H9 (cell line): ENCODE results near the gene PTPRN2. TPM values are rescaled to one million over a fixed set of nuclear protein-coding genes. Genes with fewer than 3 reads are reported as not detected.

ENCODE experiments used
- DNase-seq: peaks from one replicate; pipeline ENCODE4 v3.0.0-alpha.2; 2017
- H2AFZ ChIP-seq: one replicate; pipeline ENCODE4 v1.6.1; 2013; ENCODE audit warnings: mild to moderate bottlenecking, low read length, control low read depth, moderate library complexity
- H2AK5ac ChIP-seq: 2 replicates; pipeline ENCODE4 v1.6.1; 2013; ENCODE audit warnings: low read length, control low read depth, mixed read lengths; ENCODE audit not compliant: insufficient read length
- H2BK120ac ChIP-seq: one replicate; pipeline ENCODE4 v1.6.1; 2013; ENCODE audit warnings: low read depth, mild to moderate bottlenecking, low read length, control low read depth, inconsistent platforms; ENCODE audit not compliant: poor library complexity, severe bottlenecking
- H2BK12ac ChIP-seq: 2 replicates; pipeline ENCODE4 v1.6.1; 2013; ENCODE audit warnings: low read length, control low read depth, mixed read lengths, low read depth; ENCODE audit not compliant: insufficient read length
- H2BK15ac ChIP-seq: 2 replicates; pipeline ENCODE4 v1.6.1; 2013; ENCODE audit warnings: low read depth, low read length, control low read depth
- H2BK20ac ChIP-seq: one replicate; pipeline ENCODE4 v1.6.1; 2013; ENCODE audit warnings: low read depth, mild to moderate bottlenecking, low read length, control low read depth, inconsistent platforms; ENCODE audit not compliant: poor library complexity, severe bottlenecking
- H2BK5ac ChIP-seq: 2 replicates; pipeline ENCODE4 v1.6.1; 2013; ENCODE audit warnings: low read length, control low read depth, mixed read lengths; ENCODE audit not compliant: insufficient read length
- H3K14ac ChIP-seq: 2 replicates; pipeline ENCODE4 v1.6.1; 2013; ENCODE audit warnings: low read length, control low read depth; ENCODE audit not compliant: insufficient read depth
- H3K18ac ChIP-seq: 2 replicates; pipeline ENCODE4 v1.6.1; 2013; ENCODE audit warnings: low read depth, mild to moderate bottlenecking, mixed read lengths, low read length, control low read depth; ENCODE audit not compliant: insufficient read length
- H3K23ac ChIP-seq: 2 replicates; pipeline ENCODE4 v1.6.1; 2013; ENCODE audit warnings: low read length, control low read depth, mixed read lengths, low read depth; ENCODE audit not compliant: insufficient read length
- H3K23me2 ChIP-seq: 2 replicates; pipeline ENCODE4 v1.6.1; 2013; ENCODE audit warnings: low read depth, mild to moderate bottlenecking, mixed read lengths, low read length, control low read depth; ENCODE audit not compliant: insufficient read length, poor library complexity, severe bottlenecking
- H3K27ac ChIP-seq: 2 replicates; pipeline ENCODE4 v1.5.1; 2013; ENCODE audit warnings: low read length, control low read depth, mixed read lengths, low read depth; ENCODE audit not compliant: insufficient read length
- H3K27me3 ChIP-seq: 2 replicates; pipeline ENCODE4 v1.6.1; 2013; ENCODE audit warnings: low read length, control low read depth, inconsistent platforms; ENCODE audit not compliant: insufficient read depth
- H3K4ac ChIP-seq: 2 replicates; pipeline ENCODE4 v1.6.1; 2013; ENCODE audit warnings: low read depth, mild to moderate bottlenecking, control low read depth, inconsistent platforms, low read length, moderate library complexity
- H3K4me1 ChIP-seq: 2 replicates; pipeline ENCODE4 v1.6.1; 2013; ENCODE audit warnings: low read length, control low read depth, inconsistent platforms; ENCODE audit not compliant: insufficient read depth
- H3K4me2 ChIP-seq: 2 replicates; pipeline ENCODE4 v1.6.1; 2013; ENCODE audit warnings: low read length, control low read depth, mixed read lengths; ENCODE audit not compliant: insufficient read length, insufficient read depth
- H3K56ac ChIP-seq: 2 replicates; pipeline ENCODE4 v1.6.1; 2013; ENCODE audit warnings: low read depth, mild to moderate bottlenecking, mixed read lengths, low read length, control low read depth; ENCODE audit not compliant: insufficient read length
- H3K79me1 ChIP-seq: 2 replicates; pipeline ENCODE4 v1.6.1; 2013; ENCODE audit warnings: low read depth, mild to moderate bottlenecking, moderate library complexity, low read length, control low read depth, inconsistent platforms; ENCODE audit not compliant: insufficient read depth, poor library complexity, severe bottlenecking
- H3K79me2 ChIP-seq: 2 replicates; pipeline ENCODE4 v1.6.1; 2013; ENCODE audit warnings: low read length, control low read depth, inconsistent platforms; ENCODE audit not compliant: insufficient read depth
- H3K9ac ChIP-seq: 2 replicates; pipeline ENCODE4 v1.6.1; 2013; ENCODE audit warnings: low read length, control low read depth, mixed read lengths; ENCODE audit not compliant: insufficient read length; ENCODE audit errors: extremely low read depth
- H3K9me3 ChIP-seq: one replicate; pipeline ENCODE4 v1.6.1; 2013; ENCODE audit warnings: low read depth, low read length, inconsistent platforms; ENCODE audit not compliant: control insufficient read depth
- H3T11ph ChIP-seq: one replicate; pipeline ENCODE4 v1.6.1; 2013; ENCODE audit warnings: mild to moderate bottlenecking, low read length, control low read depth, inconsistent platforms
- H4K20me1 ChIP-seq: one replicate; pipeline ENCODE4 v1.6.1; 2013; ENCODE audit not compliant: control insufficient read depth, insufficient read length, insufficient read depth
- H4K5ac ChIP-seq: 2 replicates; pipeline ENCODE4 v1.6.1; 2013; ENCODE audit warnings: low read depth, mild to moderate bottlenecking, mixed read lengths, low read length, control low read depth; ENCODE audit not compliant: insufficient read length
- H4K8ac ChIP-seq: replicated peaks from 2 replicates; pipeline ENCODE4 v1.6.1; 2013; ENCODE audit warnings: low read length, control low read depth, mixed read lengths, low read depth; ENCODE audit not compliant: insufficient read length
- H4K91ac ChIP-seq: 2 replicates; pipeline ENCODE4 v1.6.1; 2013; ENCODE audit warnings: low read depth, mild to moderate bottlenecking, moderate library complexity, mixed read lengths, low read length, control low read depth; ENCODE audit not compliant: insufficient read length
- H3K27ac Mint-ChIP-seq, 3 experiments: 2 replicates in 2 of 3; 3 replicates in 1 of 3; pipeline ENCODE4 v1.8.0; 2020 to 2021; ENCODE audit warnings: mixed read lengths in 3 of 3, mild to moderate bottlenecking in 1 of 3, moderate library complexity in 1 of 3
- H3K27me3 Mint-ChIP-seq: 2 replicates; pipeline ENCODE4 v1.8.0; 2021; ENCODE audit warnings: low read depth, mild to moderate bottlenecking, moderate library complexity, mixed read lengths
- H3K36me3 Mint-ChIP-seq, 3 experiments: 2 replicates in 2 of 3; 3 replicates in 1 of 3; pipeline ENCODE4 v1.8.0; 2020 to 2021; ENCODE audit warnings: low read depth in 3 of 3, mixed read lengths in 3 of 3; ENCODE audit not compliant: insufficient read depth in 1 of 3
- H3K4me1 Mint-ChIP-seq, 2 experiments: 2 replicates each; pipeline ENCODE4 v1.8.0; 2020; ENCODE audit warnings: mixed read lengths in 2 of 2
- H3K4me3 Mint-ChIP-seq, 2 experiments: 2 replicates in 1 of 2; 3 replicates in 1 of 2; pipeline ENCODE4 v1.8.0; 2020 to 2021; ENCODE audit warnings: mild to moderate bottlenecking in 2 of 2, mixed read lengths in 2 of 2, moderate library complexity in 1 of 2
- H3K9me3 Mint-ChIP-seq, 2 experiments: 2 replicates in 1 of 2; 3 replicates in 1 of 2; pipeline ENCODE4 v1.8.0; 2020; ENCODE audit warnings: mild to moderate bottlenecking in 2 of 2, mixed read lengths in 2 of 2, moderate library complexity in 1 of 2
- WGBS: extraction: QIAGEN DNeasy Blood & Tissue Kit; methylation state at CpG from one replicate; pipeline ENCODE4 v1.1.7; 2013; ENCODE audit warnings: missing lambda C conversion rate, low lambda C conversion rate, mixed read lengths; ENCODE audit not compliant: insufficient read length; ENCODE audit errors: extremely low coverage; 5-methylcytosine and 5-hydroxymethylcytosine counted together
- total RNA-seq: library from RNA; stranded (reverse); gene quantifications from 2 replicates; pipeline ENCODE4 v1.2.1, GENCODE V29; 2021
- TF ChIP-seq, protein P1 (sequence below): fragments of 200-600 bp; sonication (generic); conservative IDR thresholded peaks from 3 replicates; pipeline ENCODE4 v1.8.0; 2021; ENCODE audit warnings: antibody characterized with exemption, mild to moderate bottlenecking

PTPRN2 gene
- total RNA-seq, 1 experiment from 2014 or later, result 5.2 TPM

DNA sequence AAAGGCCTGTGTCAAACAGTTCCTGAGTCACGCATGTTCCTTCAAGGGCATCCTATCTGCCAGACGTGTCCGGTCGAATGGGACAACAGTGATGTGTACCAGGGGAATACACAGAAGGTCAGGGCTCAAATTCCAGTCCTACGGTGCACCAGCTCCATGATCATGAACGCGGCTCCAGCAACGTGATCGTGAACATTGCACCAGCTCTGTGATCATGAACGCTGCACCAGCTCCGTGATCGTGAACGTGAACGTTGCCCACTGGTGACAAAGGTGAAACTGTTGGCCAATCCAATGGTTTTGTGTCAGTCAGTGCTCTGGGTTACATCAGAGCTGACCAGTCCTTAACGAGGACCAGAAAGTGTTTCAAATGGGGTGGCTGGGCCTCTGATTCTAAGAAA, 4.3 kb upstream of the PTPRN2 start:
- H3K4me2 ChIP-seq, result no peak overlapping the region
- H3K79me1 ChIP-seq, result no peaks in the 10 kb centered on the region
- no peaks in the 10 kb centered on the region for H3K79me2 ChIP-seq
- H4K20me1 ChIP-seq, result no peaks in the 10 kb centered on the region
- H3K27ac Mint-ChIP-seq, result no peak overlapping the region
- H3K36me3 Mint-ChIP-seq, result peaks cover 0 to 4% (median 0%) of the 10 kb centered on the region in 3 experiments; a peak in 1 of 7 replicates
- H3K27ac ChIP-seq, result no peak overlapping the region
- WGBS, result no CpG with 5 or more reads among the region's 15 CpGs
- H2AFZ ChIP-seq, result no peak overlapping the region
- no peaks in the 10 kb centered on the region for H3K27me3 Mint-ChIP-seq
- H4K91ac ChIP-seq, result no peak overlapping the region
- no peak overlapping the region for H4K8ac ChIP-seq
- H3K18ac ChIP-seq, result no peak overlapping the region
- H3K9me3 ChIP-seq, result no peaks in the 10 kb centered on the region
- no peak overlapping the region for H3K14ac ChIP-seq
- H3K4me3 Mint-ChIP-seq, result no peak overlapping the region
- H2BK20ac ChIP-seq, result no peak overlapping the region
- no peak overlapping the region for H3K23ac ChIP-seq
- TF ChIP-seq, protein P1, sequence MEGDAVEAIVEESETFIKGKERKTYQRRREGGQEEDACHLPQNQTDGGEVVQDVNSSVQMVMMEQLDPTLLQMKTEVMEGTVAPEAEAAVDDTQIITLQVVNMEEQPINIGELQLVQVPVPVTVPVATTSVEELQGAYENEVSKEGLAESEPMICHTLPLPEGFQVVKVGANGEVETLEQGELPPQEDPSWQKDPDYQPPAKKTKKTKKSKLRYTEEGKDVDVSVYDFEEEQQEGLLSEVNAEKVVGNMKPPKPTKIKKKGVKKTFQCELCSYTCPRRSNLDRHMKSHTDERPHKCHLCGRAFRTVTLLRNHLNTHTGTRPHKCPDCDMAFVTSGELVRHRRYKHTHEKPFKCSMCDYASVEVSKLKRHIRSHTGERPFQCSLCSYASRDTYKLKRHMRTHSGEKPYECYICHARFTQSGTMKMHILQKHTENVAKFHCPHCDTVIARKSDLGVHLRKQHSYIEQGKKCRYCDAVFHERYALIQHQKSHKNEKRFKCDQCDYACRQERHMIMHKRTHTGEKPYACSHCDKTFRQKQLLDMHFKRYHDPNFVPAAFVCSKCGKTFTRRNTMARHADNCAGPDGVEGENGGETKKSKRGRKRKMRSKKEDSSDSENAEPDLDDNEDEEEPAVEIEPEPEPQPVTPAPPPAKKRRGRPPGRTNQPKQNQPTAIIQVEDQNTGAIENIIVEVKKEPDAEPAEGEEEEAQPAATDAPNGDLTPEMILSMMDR, result no peak
- no peak overlapping the region for H2BK5ac ChIP-seq
- H3K4me1 ChIP-seq, result no peaks in the 10 kb centered on the region
- no peak for DNase-seq
- H2BK15ac ChIP-seq, result no peak overlapping the region
- H2AK5ac ChIP-seq, result no peak overlapping the region
- H2BK120ac ChIP-seq, result no peak overlapping the region
- H3K9ac ChIP-seq, result no peak overlapping the region
- H3T11ph ChIP-seq, result no peak overlapping the region
- H3K23me2 ChIP-seq, result no peaks in the 10 kb centered on the region
- H2BK12ac ChIP-seq, result no peak overlapping the region
- H3K9me3 Mint-ChIP-seq, result peaks cover 0 to 4% of the 10 kb centered on the region in 2 experiments; a peak in 3 of 5 replicates
- H3K27me3 ChIP-seq, result peaks cover 45% of the 10 kb centered on the region; the same call in 1 of the 2 replicates
- H3K56ac ChIP-seq, result no peak overlapping the region
- peaks cover 10 to 11% of the 10 kb centered on the region in 2 experiments for H3K4me1 Mint-ChIP-seq
- no peak overlapping the region for H4K5ac ChIP-seq
- H3K4ac ChIP-seq, result no peak overlapping the region
